Lower leg skin (tissue), 4 donors: ENCODE measurements around the gene MCF2L2. TPM values are rescaled to one million over a fixed set of nuclear protein-coding genes. Genes with fewer than 3 reads are reported as not detected.

Experiments
- DNase-seq, 2 donors: peaks; one replicate each; pipeline ENCODE4 v3.0.0-alpha.2; 2019; ENCODE audit warnings: low spot score in 2 of 2
- H3K4me3 ChIP-seq: fragments of 200-600 bp; sonication (generic); 2 replicates; pipeline ENCODE4 v1.5.1; 2017; ENCODE audit warnings: mild to moderate bottlenecking, low read depth; ENCODE audit not compliant: poor library complexity, severe bottlenecking
- POLR2A ChIP-seq, 2 donors: fragments of 450-650 bp; IDR thresholded peaks; one replicate each; pipeline ENCODE4 v1.6.1; 2016 to 2017; ENCODE audit warnings: antibody characterized with exemption in 2 of 2, mild to moderate bottlenecking in 1 of 2, moderate library complexity in 1 of 2
- WGBS, 2 donors: methylation state at CpG; one replicate each; pipeline ENCODE4 v1.1.5; 2018; 5-methylcytosine and 5-hydroxymethylcytosine counted together
- intact Hi-C: fragments of 100-400 bp; cut with DNase I; formaldehyde crosslinking; loops from one replicate; pipeline ENCODE4 v1.15.0; 2023; ENCODE audit warnings: low total_unique reads
- total RNA-seq, 4 donors: library from RNA; depleted of rRNA; stranded (reverse); fragments of >200 nt; gene quantifications; one replicate each; pipeline ENCODE4 v1.1.0, GENCODE V29; 2016
- TF ChIP-seq, protein P1 (sequence below), 3 donors: fragments of 450-650 bp; IDR thresholded peaks; one replicate each; pipeline ENCODE4 v1.5.1; 2016; ENCODE audit warnings: antibody characterized with exemption in 3 of 3, mild to moderate bottlenecking in 3 of 3, moderate library complexity in 2 of 3

Gene MCF2L2
- total RNA-seq, 4 donors from 2014 or later, result 0.88 to 1.3 (median 1.1) TPM; not detected in 1

DNA sequence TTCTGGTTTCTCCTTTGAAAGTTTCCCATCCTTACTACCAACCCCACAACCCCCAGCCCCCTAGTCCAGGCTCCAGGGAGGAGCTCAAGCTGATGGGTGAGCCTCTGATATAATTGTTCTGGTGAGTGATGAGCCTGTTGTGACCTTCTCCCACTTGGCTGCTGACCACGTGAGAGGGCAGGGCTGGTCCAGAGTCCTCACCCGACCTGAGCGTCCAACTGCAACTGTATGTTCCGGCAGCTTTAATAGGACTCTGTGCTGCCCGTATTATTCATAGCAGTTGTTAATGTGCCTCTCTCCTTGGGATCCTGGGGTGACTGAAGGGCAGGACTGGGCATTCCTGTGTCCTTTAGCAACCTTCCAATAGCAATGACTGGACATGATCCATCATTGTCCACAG is 119.1 kb downstream of the MCF2L2 start:
- 59 to 69% methylated on average over 5 of the region's 5 CpGs for WGBS, 2 donors
- no peak overlapping the region for H3K4me3 ChIP-seq
- no peak for DNase-seq
- TF ChIP-seq POLR2A (IDR thresholded peaks at IDR 0.05), result no peak
- intact Hi-C loops, result loop anchor here (10.0 kb wide), 1 partner anchor 66 kb away; no protein-coding TSS in a partner anchor

DNA sequence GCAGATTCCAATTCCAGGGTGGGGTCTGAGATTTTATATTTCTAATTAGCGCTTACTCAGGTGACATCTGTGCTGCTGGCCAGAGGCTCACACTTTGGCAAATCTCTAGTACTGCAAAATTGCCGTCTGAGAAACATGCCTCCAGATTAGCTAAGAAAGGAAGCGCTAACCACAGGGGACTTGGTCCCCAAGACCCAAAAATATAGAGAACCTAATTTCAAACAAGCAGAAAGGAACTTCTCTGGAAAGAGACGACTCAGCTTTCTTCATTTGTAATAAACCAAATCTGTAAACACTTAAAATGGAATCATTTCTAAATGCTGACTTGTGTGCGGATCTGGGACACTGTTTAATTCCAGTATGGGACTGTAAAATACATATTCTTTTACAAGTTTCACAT is 119.7 kb downstream of the MCF2L2 start:
- DNase-seq, result no peak
- intact Hi-C loops, result loop anchor here (10.0 kb wide), 1 partner anchor 66 kb away; no protein-coding TSS in a partner anchor
- no peak for TF ChIP-seq POLR2A (IDR thresholded peaks at IDR 0.05)
- no peak overlapping the region for H3K4me3 ChIP-seq
- WGBS, 2 donors, result 66 to 72% methylated on average over 5 of the region's 5 CpGs

DNA sequence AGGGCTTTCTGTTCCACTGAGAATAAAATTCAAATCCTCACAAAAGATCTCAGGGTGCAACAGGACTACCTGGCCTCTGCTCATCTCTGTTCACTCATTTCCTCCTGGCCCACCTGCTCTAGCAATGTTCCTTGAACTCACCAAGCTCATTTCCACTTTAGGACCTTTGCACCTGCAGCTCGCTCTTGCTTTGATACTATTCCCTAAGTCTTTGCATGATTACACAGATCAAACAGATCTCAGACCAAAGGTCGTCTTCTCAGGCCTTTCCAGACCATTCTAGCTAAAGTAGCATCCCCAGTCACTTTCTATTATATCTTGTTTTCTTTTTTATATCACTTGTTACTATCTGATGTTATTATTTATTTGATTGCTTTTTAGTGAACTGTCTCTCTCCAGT is 120.7 kb downstream of the MCF2L2 start:
- no peak for DNase-seq
- intact Hi-C loops, result loop anchor here (10.0 kb wide), 1 partner anchor 67 kb away; no protein-coding TSS in a partner anchor
- TF ChIP-seq, protein P1, sequence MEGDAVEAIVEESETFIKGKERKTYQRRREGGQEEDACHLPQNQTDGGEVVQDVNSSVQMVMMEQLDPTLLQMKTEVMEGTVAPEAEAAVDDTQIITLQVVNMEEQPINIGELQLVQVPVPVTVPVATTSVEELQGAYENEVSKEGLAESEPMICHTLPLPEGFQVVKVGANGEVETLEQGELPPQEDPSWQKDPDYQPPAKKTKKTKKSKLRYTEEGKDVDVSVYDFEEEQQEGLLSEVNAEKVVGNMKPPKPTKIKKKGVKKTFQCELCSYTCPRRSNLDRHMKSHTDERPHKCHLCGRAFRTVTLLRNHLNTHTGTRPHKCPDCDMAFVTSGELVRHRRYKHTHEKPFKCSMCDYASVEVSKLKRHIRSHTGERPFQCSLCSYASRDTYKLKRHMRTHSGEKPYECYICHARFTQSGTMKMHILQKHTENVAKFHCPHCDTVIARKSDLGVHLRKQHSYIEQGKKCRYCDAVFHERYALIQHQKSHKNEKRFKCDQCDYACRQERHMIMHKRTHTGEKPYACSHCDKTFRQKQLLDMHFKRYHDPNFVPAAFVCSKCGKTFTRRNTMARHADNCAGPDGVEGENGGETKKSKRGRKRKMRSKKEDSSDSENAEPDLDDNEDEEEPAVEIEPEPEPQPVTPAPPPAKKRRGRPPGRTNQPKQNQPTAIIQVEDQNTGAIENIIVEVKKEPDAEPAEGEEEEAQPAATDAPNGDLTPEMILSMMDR (IDR thresholded peaks at IDR 0.05), result no peak
- no peak for TF ChIP-seq POLR2A (IDR thresholded peaks at IDR 0.05)
- H3K4me3 ChIP-seq, result no peak overlapping the region
- 96 to 97% methylated on average over 2 of the region's 2 CpGs for WGBS, 2 donors

DNA sequence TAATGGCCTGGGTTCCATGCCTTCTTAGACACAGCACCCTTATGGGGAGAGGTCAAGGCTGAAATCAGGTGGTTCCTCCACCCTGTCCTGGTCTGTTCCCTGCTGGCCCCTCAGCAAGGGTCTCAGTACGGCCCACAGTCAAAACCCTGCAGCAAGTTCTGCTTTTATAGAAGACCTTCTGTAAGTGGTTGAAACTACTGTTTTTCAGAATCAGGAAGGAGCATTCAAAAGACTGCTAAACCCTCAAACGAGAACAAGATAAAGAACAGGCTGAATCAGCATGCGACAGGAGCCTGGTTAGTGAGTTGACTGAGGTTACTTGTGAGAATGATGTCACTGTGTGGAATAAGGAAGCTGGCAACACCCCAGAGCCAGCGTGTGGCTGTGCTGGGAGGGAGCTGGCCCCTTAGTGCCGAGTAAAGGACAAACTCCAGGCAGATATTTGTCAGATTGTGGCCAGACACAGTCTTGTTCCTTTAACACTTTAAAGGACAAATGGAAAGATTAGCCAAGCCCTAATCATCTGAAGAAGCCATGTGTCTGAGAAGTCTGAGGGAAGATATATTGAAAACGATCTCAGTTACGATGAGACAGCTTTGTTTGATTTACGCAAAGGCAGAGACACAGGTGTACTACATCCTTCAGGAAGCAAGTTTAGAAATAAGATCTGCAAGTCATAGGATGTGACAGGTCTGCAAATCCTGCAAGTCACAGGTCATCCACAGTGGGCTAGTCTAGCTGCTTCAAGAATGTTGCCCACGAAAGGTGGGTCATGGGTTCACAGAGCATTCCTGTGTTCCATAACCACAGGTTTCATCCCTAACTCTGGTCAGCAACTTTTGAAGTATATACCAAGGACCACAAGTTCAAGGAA is 121.4 kb downstream of the MCF2L2 start:
- no peak overlapping the region for H3K4me3 ChIP-seq
- intact Hi-C loops, result loop anchor here (10.0 kb wide), 1 partner anchor 68 kb away; no protein-coding TSS in a partner anchor
- 39 to 44% methylated on average over 9 of the region's 9 CpGs for WGBS, 2 donors
- TF ChIP-seq POLR2A (IDR thresholded peaks at IDR 0.05), result no peak
- TF ChIP-seq, protein P1 (IDR thresholded peaks at IDR 0.05), result no peak
- peak; percentile 75 to 91 for DNase-seq

DNA sequence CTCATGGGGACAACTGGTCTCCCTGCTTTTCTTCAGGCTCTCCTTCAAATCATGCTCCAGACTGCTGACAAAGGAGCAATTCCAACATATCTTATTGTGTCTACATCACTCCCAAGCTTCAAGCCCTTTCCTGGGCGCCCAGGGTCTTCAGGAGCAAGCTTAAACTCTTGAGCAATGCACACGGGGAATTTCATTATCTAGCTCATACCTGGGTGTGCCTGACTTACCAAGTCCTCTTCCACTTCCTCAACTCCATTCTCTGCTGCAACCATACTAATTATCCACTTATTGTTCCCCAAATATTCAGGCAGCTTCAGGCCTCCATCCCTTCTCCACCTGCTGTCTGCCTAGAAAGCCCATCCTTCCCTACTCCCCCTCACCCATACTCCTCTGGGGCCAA is 124.7 kb downstream of the MCF2L2 start:
- intact Hi-C loops, result loop anchor here (10.0 kb wide), 1 partner anchor 71 kb away; no protein-coding TSS in a partner anchor
- no peak overlapping the region for H3K4me3 ChIP-seq
- no peak for TF ChIP-seq POLR2A (IDR thresholded peaks at IDR 0.05)
- TF ChIP-seq, protein P1 (IDR thresholded peaks at IDR 0.05), result no peak
- 72 to 74% methylated on average over 2 of the region's 2 CpGs for WGBS, 2 donors
- no peak for DNase-seq

DNA sequence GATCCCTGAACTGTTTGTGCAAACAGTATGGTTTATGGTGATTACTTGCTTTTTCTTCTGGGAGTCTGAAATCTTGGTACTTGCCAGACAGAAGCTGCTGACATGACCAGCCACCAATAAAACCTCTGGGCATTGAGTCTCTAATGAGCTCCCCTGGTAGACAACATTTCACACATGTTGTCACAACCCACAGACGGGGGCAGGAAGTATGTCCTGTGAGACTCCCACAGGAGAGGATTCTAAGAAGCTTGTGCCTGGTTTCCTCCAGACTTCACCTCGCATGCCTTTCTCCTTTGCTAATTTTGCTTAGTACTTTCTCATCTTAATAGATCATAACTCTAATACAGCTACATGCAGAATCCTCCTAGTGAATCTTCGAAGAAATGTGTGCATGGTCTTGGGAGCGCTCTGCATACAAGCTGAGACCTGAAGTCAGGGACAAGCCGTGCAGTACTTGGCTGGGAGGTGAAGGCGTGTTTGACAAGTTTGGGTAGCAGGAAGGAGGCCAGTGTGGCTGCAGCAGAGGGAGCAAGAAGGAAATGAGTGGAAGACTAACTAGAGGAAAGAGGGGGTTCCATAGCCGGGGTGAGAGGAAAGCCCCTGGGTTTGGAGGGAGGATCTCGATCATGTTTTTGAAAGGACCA is 126.4 kb downstream of the MCF2L2 start:
- no peak overlapping the region for H3K4me3 ChIP-seq
- WGBS, 2 donors, result 37 to 47% methylated on average over 8 of the region's 8 CpGs
- intact Hi-C loops, result loop anchor here (10.0 kb wide), 1 partner anchor 73 kb away; no protein-coding TSS in a partner anchor
- DNase-seq, result no peak
- TF ChIP-seq POLR2A (IDR thresholded peaks at IDR 0.05), result no peak
- TF ChIP-seq, protein P1 (IDR thresholded peaks at IDR 0.05), result no peak
